Fibroblast of pulmonary artery (primary cell): ENCODE results near the gene NDUFS2.

ENCODE experiments used
- DNase-seq: peaks from one replicate; pipeline ENCODE4 v3.0.0-alpha.2; 2010; ENCODE audit warnings: low read depth
- H3K4me3 ChIP-seq: replicated peaks from 2 replicates; pipeline ENCODE4 v1.5.1; 2011; ENCODE audit warnings: low read depth, mild to moderate bottlenecking, control low read depth, low read length, moderate library complexity
- TF ChIP-seq, protein P1 (sequence below): IDR thresholded peaks from 2 replicates; pipeline ENCODE4 v1.5.1; 2011; ENCODE audit warnings: mild to moderate bottlenecking, control low read depth, low read length, inconsistent platforms; ENCODE audit errors: missing control alignments

NDUFS2 gene

DNA sequence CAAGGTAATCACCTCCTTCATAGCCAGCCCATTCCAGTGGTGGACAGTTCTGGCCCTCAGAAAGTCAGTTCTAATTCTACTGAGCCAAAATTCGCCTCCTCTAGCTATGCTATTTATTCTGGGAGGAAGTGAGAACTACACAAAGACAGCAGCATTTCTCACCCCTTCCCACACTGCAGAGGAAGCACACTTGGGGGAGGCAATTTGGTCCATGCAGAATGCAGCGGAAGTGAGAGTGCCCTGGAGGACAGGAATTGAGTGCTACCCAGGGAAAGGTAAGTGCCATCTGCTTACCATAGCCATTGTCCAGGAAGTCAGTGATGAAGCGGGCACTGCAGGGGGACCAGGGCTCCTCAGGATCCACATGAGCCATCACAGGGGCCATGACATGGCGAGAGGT is 7.0 kb upstream of the NDUFS2 start:
- TF ChIP-seq, protein P1, sequence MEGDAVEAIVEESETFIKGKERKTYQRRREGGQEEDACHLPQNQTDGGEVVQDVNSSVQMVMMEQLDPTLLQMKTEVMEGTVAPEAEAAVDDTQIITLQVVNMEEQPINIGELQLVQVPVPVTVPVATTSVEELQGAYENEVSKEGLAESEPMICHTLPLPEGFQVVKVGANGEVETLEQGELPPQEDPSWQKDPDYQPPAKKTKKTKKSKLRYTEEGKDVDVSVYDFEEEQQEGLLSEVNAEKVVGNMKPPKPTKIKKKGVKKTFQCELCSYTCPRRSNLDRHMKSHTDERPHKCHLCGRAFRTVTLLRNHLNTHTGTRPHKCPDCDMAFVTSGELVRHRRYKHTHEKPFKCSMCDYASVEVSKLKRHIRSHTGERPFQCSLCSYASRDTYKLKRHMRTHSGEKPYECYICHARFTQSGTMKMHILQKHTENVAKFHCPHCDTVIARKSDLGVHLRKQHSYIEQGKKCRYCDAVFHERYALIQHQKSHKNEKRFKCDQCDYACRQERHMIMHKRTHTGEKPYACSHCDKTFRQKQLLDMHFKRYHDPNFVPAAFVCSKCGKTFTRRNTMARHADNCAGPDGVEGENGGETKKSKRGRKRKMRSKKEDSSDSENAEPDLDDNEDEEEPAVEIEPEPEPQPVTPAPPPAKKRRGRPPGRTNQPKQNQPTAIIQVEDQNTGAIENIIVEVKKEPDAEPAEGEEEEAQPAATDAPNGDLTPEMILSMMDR = no peak
- no peak for DNase-seq
- H3K4me3 ChIP-seq = no peak overlapping the region

DNA sequence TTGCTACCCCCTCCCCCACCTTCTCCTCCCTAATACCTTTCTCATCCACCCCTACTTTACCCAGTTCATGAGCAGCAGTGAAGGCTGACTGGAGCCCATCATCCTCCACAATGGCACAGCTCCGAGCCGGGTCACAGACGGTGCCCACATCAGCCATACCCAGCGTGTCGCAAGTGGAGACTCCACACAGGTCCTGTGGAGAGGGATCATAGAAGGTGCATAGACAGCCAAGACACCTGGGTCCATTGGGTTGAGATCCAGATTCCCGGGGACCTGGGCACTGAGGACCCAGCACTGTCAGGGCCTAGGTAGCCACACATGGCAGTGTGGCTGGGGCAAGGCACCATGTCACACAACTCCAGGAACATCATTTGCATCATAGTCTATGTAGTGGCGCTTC is 6.1 kb upstream of the NDUFS2 start:
- no peak for DNase-seq
- H3K4me3 ChIP-seq = peak overlapping the region; percentile 65
- TF ChIP-seq, protein P1 = no peak

DNA sequence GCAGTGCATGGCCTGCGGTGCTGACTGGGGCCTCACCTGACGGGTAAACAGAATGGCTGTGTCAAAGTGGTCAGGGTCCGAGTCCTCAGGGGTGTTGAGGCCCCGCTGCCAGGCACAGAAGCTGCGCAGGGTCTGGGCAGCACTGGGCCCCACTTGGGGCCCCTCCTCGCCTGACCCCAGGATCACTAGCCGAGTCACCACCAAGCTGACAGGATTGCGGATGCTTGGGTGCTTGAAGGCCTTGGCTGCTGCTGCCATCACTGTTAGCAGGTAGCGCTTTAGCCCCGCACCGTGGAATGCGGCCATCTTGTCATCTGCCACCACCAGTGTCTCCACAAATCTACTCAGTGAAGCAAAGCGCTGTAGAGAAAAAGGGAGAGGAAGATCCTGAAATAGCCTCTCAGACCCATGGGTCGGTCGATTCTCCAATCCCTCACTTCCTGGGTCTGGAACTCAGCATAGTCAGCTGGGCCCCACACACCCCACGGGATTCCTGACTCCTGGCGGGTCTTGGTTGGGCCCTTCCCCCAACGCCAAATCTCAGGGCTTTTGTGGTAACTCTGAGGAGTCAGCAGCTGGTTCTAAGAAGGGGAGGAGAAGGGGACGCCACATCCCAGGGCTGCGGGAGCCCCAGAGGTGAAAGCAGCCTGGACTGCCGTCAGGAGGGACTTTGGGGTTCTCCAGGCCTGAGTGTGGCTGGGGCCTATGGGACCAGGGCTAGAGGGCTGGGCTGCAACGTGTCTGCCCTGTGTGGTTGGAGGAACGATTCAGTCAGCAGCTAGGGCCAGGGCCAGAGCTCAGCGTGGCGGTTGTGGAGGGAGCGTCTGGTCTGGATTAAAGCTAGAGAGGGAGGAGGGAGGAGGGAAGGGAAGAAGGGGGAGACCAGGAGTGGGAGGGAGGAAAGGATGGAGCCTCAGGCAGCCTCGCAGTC is 5.4 kb upstream of the NDUFS2 start:
- peak overlapping the region; percentile 65 for H3K4me3 ChIP-seq
- TF ChIP-seq, protein P1 = no peak
- DNase-seq = peak; percentile 83

DNA sequence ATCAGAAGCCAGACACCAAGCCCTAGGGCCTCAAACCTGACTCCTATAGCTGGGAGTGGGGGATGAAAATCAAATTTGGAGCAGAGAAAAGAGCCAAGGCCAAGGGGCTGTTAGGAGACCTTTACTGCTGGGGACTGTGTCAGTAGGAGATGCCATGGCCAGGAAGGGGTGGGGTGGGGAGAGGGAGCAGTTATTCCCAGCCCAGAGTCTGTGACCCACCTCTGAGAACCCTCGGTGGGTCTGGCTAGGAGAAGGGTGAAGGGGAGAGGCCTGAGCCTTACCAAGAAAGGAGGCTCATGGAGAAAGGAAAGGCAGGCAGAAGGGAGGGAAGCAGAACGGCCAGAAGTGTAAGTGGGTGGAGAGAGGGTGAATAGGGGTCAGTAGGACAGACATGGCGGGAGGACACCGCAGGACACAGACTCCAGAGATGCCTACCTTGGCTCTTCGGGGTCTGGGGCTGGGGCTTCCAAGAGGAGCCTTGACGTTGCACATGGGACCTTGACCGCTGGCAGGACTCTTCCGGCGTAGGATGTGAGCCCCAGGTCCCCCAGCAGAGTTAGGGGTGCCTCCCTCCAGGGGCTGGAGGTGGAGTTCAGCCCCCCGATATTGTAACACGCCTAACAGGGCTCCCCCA is 4.5 kb upstream of the NDUFS2 start:
- no peak for DNase-seq
- TF ChIP-seq, protein P1 = no peak
- H3K4me3 ChIP-seq = peak overlapping the region; percentile 65

GRCh38 chr1:161198194-161198896 is 3.8 kb upstream of the NDUFS2 start:
- peak overlapping the region; percentile 65 for H3K4me3 ChIP-seq
- DNase-seq = peak; percentile 49
- TF ChIP-seq, protein P1 = no peak

DNA sequence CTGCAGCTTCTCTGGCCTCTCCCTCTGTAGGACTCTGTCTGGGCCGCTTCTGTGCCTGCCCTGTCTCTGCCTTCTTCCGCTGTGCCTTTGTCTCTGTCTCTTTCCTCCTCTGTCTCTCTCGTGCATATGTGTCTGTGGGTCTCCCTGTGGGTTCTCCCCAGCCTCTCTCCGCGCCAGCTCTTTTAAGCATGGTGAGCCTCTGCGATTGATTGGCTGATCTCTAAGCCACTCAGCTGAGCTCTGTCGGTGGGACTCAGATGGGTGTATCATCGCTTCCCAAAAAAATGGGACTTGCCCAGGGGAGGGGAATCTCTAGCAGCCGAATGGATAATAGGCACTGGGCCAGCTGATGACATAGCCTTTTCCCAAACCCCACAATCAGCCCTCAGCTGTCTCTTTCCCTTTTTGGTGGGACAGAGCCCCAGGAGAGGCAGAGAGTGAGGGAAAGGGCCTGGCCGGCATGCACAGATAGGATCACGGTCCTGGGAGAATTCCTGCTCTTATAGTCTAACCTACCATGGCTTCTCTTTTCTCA is 3.2 kb upstream of the NDUFS2 start, which contains the start of gene ADAMTS4:
ADAMTS4 (minus strand) TSS at position 158 of the 535 bp plus-strand sequence. CDS start 427 bp downstream, outside the sequence.
- DNase-seq = peak; percentile 94
- peak within 1 kb of the TSS; percentile 65 for H3K4me3 ChIP-seq

More for the DNA sequence above, 3.2 kb upstream of the NDUFS2 start, which contains the start of gene ADAMTS4:
- TF ChIP-seq, protein P1 = no peak
